Astrocyte (in vitro differentiated cells and primary cell): Measurements from ENCODE around the gene CTNNA3.

Experiments
- EZH2 ChIP-seq: IDR thresholded peaks from 2 replicates; pipeline ENCODE4 v1.6.1; 2012; ENCODE audit warnings: mild to moderate bottlenecking, low read length, inconsistent platforms; ENCODE audit not compliant: insufficient read depth
- TF ChIP-seq, protein P1 (sequence below): IDR thresholded peaks from 2 replicates; pipeline ENCODE4 v1.5.1; 2011; ENCODE audit warnings: low read depth, mild to moderate bottlenecking, inconsistent platforms, low read length, moderate library complexity; ENCODE audit not compliant: insufficient read depth

GRCh38 chr10:67257427-67258144, 438.4 kb downstream of the CTNNA3 start:
- TF ChIP-seq, protein P1, sequence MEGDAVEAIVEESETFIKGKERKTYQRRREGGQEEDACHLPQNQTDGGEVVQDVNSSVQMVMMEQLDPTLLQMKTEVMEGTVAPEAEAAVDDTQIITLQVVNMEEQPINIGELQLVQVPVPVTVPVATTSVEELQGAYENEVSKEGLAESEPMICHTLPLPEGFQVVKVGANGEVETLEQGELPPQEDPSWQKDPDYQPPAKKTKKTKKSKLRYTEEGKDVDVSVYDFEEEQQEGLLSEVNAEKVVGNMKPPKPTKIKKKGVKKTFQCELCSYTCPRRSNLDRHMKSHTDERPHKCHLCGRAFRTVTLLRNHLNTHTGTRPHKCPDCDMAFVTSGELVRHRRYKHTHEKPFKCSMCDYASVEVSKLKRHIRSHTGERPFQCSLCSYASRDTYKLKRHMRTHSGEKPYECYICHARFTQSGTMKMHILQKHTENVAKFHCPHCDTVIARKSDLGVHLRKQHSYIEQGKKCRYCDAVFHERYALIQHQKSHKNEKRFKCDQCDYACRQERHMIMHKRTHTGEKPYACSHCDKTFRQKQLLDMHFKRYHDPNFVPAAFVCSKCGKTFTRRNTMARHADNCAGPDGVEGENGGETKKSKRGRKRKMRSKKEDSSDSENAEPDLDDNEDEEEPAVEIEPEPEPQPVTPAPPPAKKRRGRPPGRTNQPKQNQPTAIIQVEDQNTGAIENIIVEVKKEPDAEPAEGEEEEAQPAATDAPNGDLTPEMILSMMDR = no peak
- no peak for TF ChIP-seq EZH2
